GM23248 (cell line): ENCODE measurements around the gene LAG3. TPM values are rescaled to one million over a fixed set of nuclear protein-coding genes. Genes with fewer than 3 reads are reported as not detected.

Experiments
- DNase-seq: peaks from one replicate; pipeline ENCODE4 v3.0.0-alpha.2; 2015
- H2AFZ ChIP-seq: fragments of 200-600 bp; sonication (generic); 2 replicates; pipeline ENCODE4 v1.6.1; 2016; ENCODE audit warnings: antibody characterized with exemption
- H3F3A ChIP-seq: fragments of 200-600 bp; sonication (generic); 2 replicates; pipeline ENCODE4 v1.6.1; 2016; ENCODE audit warnings: mild to moderate bottlenecking, antibody characterized with exemption, mixed run types; ENCODE audit not compliant: insufficient read depth
- H3K27ac ChIP-seq: fragments of 200-600 bp; sonication (generic); 2 replicates; pipeline ENCODE4 v1.5.1; 2016; ENCODE audit warnings: mild to moderate bottlenecking
- H3K27me3 ChIP-seq: fragments of 200-600 bp; sonication (generic); replicated peaks from 2 replicates; pipeline ENCODE4 v1.6.1; 2016; ENCODE audit warnings: mild to moderate bottlenecking; ENCODE audit not compliant: insufficient read depth
- H3K36me3 ChIP-seq: fragments of 200-600 bp; sonication (generic); 2 replicates; pipeline ENCODE4 v1.6.1; 2016; ENCODE audit warnings: low read depth, mild to moderate bottlenecking
- H3K4me1 ChIP-seq: fragments of 200-600 bp; sonication (generic); 2 replicates; pipeline ENCODE4 v1.6.1; 2016; ENCODE audit warnings: mild to moderate bottlenecking; ENCODE audit not compliant: insufficient read depth
- H3K4me2 ChIP-seq: fragments of 200-600 bp; sonication (generic); one replicate; pipeline ENCODE4 v1.6.1; 2016; ENCODE audit warnings: mild to moderate bottlenecking; ENCODE audit not compliant: unreplicated experiment
- H3K4me3 ChIP-seq: fragments of 200-600 bp; sonication (generic); 2 replicates; pipeline ENCODE4 v1.5.1; 2016; ENCODE audit warnings: mild to moderate bottlenecking
- H3K79me2 ChIP-seq: fragments of 200-600 bp; sonication (generic); 2 replicates; pipeline ENCODE4 v1.6.1; 2016; ENCODE audit warnings: mild to moderate bottlenecking; ENCODE audit not compliant: insufficient read depth
- H3K9ac ChIP-seq: fragments of 200-600 bp; sonication (generic); 2 replicates; pipeline ENCODE4 v1.6.1; 2016; ENCODE audit warnings: mild to moderate bottlenecking
- H3K9me2 ChIP-seq: fragments of 200-600 bp; sonication (generic); 2 replicates; pipeline ENCODE4 v1.6.1; 2016; ENCODE audit warnings: mixed run types, mild to moderate bottlenecking, moderate library complexity; ENCODE audit not compliant: insufficient read depth
- H3K9me3 ChIP-seq: fragments of 200-600 bp; sonication (generic); one replicate; pipeline ENCODE4 v1.6.1; 2017; ENCODE audit warnings: low read depth
- H4K20me1 ChIP-seq: fragments of 200-600 bp; sonication (generic); 2 replicates; pipeline ENCODE4 v1.6.0; 2016; ENCODE audit not compliant: insufficient read depth
- EZH2 ChIP-seq: fragments of 200-600 bp; sonication (generic); IDR thresholded peaks from 2 replicates; pipeline ENCODE4 v1.6.1; 2018; ENCODE audit warnings: antibody characterized with exemption, mild to moderate bottlenecking; ENCODE audit not compliant: insufficient read depth, poor library complexity, severe bottlenecking
- EZH2phosphoT487 ChIP-seq: fragments of 200-600 bp; sonication (generic); IDR thresholded peaks from 2 replicates; pipeline ENCODE4 v1.6.1; 2018; ENCODE audit warnings: antibody characterized with exemption, moderate library complexity, mild to moderate bottlenecking, low read depth; ENCODE audit not compliant: insufficient read depth
- WGBS, 2 experiments: methylation state at CpG; one replicate each; pipeline ENCODE4 v1.1.6; 2015 to 2017; ENCODE audit warnings: low lambda C conversion rate in 2 of 2, low coverage in 1 of 2; ENCODE audit errors: missing lambda C conversion rate in 2 of 2; 5-methylcytosine and 5-hydroxymethylcytosine counted together
- in situ Hi-C: fragments of 300-500 bp; cut with MboI; formaldehyde crosslinking; loops from 2 replicates; pipeline ENCODE4 v1.15.0; 2020
- polyA plus RNA-seq: library from polyadenylated mRNA; unstranded; fragments of >200 nt; fragmentation: Nextera tagmentation; extraction: Ambion mirVana; gene quantifications from 2 replicates; pipeline ENCODE4 v1.2.1, GENCODE V29; 2016
- total RNA-seq: library from RNA; depleted of rRNA; stranded (reverse); fragments of >200 nt; shearing (Covaris generic); gene quantifications from 2 replicates; pipeline ENCODE4 v1.2.3, GENCODE V29; 2014

Gene LAG3
- total and polyA plus RNA-seq, 2 experiments from 2014 or later: 0.29 TPM; not detected in 1

DNA sequence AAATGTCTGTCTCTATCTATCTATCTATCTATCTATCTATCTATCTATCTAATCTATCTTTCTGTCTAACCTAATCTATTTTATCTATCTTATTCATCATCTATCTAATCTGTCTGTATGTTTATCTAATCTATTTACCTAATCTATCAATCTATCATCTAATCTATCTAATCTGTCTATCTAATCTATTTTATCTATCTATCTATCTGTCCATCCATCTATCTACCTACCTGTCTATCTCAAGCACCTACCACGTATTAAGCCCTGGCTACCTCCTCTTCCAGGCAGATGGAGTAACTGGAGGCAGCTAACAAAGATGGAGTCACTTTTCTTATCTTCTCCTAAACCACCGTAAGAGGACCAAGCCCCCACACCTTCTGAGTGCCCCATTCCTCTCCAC is 22.8 kb downstream of the LAG3 start:
- Histone ChIP-seq H3K9ac (no peak overlapping the region), H3K27ac (no peak overlapping the region), H3K4me3 (no peak overlapping the region), H3K36me3 (no peaks in the 10 kb centered on the region), H3K9me2 (no peaks in the 10 kb centered on the region), H3K27me3 (no peaks in the 10 kb centered on the region; the same call in 1 of the 2 replicates), H3K79me2 (no peaks in the 10 kb centered on the region), H4K20me1 (no peaks in the 10 kb centered on the region), H3F3A (no peaks in the 10 kb centered on the region; the same call in 1 of the 2 replicates), H3K9me3 (no peaks in the 10 kb centered on the region), H3K4me1 (no peaks in the 10 kb centered on the region), H3K4me2 (no peak overlapping the region), H2AFZ (no peak overlapping the region)
- DNase-seq: no peak
- in situ Hi-C loops: no loop called here
- TF ChIP-seq EZH2phosphoT487: no peak
- TF ChIP-seq EZH2: no peak
- WGBS, 2 experiments: 38 to 58% methylated on average over 2 of the region's 2 CpGs

DNA sequence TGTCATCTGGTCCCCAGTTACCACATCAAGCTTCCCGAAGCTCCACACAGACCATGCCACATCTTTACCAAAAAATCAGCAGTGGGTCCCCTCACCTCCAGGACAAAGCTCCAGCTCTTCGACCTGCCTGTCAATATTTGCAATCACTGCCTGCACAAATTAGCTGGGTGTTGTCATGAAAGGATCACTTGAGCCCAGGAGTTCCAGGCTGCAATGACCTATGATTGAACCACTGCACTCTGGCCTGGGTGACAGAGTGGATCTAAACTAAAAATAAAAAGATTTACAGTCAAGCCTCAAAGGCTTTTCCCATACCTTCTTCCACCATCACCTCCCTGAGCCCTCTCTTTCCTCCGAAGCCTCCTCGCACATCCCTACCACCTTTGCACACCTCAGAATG is 24.3 kb downstream of the LAG3 start:
- H3K9me3 ChIP-seq: no peaks in the 10 kb centered on the region
- in situ Hi-C loops: no loop called here
- H3K27ac ChIP-seq: no peak overlapping the region
- no peak overlapping the region for H2AFZ ChIP-seq
- no peak overlapping the region for H3K4me3 ChIP-seq
- H3K27me3 ChIP-seq: no peaks in the 10 kb centered on the region; the same call in 1 of the 2 replicates
- no peaks in the 10 kb centered on the region for H3K9me2 ChIP-seq
- DNase-seq: no peak
- WGBS, 2 experiments: 72 to 76% methylated on average over 4 of the region's 4 CpGs
- H3K4me1 ChIP-seq: no peaks in the 10 kb centered on the region
- H3K9ac ChIP-seq: no peak overlapping the region
- no peak overlapping the region for H3K4me2 ChIP-seq
- no peaks in the 10 kb centered on the region for H3K36me3 ChIP-seq
- H4K20me1 ChIP-seq: no peaks in the 10 kb centered on the region
- TF ChIP-seq EZH2 (no peak), EZH2phosphoT487 (no peak)
- no peaks in the 10 kb centered on the region for H3F3A ChIP-seq
- H3K79me2 ChIP-seq: no peaks in the 10 kb centered on the region

DNA sequence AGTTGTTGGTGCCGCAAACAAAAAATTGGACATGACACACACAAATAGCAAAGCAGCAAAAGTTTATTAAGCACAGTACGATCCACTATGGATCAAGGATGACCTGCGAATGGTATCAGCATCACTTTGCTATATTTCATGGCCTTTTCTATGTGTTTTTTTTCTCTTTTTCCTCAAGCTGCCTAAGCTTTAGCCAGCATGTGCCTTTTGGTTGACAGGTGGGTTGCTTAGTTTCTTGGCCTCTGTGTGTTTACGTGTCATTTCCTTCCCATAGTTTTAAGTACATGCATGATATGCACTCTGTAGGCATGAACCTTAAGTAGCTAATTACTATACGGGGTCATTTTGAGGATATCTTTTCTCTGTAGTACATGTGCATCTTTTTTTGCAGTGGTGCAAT is 26.8 kb downstream of the LAG3 start:
- Histone ChIP-seq H3K4me2 (no peak overlapping the region), H3K27me3 (no peaks in the 10 kb centered on the region), H3K4me1 (no peaks in the 10 kb centered on the region), H3K4me3 (no peak overlapping the region), H3K9ac (no peak overlapping the region), H2AFZ (no peak overlapping the region), H3K79me2 (no peaks in the 10 kb centered on the region), H3K27ac (no peak overlapping the region), H3K9me2 (no peaks in the 10 kb centered on the region), H3F3A (no peaks in the 10 kb centered on the region), H3K9me3 (no peaks in the 10 kb centered on the region), H3K36me3 (no peaks in the 10 kb centered on the region), H4K20me1 (no peaks in the 10 kb centered on the region)
- in situ Hi-C loops: no loop called here
- 66 to 67% methylated on average over 5 of the region's 5 CpGs for WGBS, 2 experiments
- no peak for DNase-seq
- TF ChIP-seq EZH2: no peak
- TF ChIP-seq EZH2phosphoT487: no peak

DNA sequence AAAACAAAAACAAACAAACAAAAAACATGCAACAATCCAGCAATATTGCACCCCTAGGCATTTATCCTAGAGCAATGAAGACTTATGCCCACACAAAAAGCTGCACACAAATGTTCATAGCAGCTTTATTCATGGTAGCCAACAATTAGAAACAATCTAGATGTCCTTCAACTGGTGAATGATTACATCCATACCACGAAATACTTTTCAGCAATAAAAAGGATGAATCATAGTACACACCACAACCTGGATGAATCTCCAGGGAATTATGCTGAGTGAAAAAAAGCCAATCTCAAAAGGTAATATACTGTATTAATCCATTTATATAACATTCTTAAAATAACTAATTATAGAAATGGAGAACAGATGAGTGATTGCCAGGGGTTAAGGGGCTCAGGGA is 34.9 kb downstream of the LAG3 start:
- no peak overlapping the region for H3K4me2 ChIP-seq
- TF ChIP-seq EZH2phosphoT487 (no peak), EZH2 (no peak)
- no peaks in the 10 kb centered on the region for H3K79me2 ChIP-seq
- no peaks in the 10 kb centered on the region for H3K9me2 ChIP-seq
- no peak overlapping the region for H2AFZ ChIP-seq
- no peaks in the 10 kb centered on the region for H3K27me3 ChIP-seq
- WGBS, 2 experiments: 19 to 24% methylated on average over 1 of the region's 1 CpG
- no peak overlapping the region for H3K27ac ChIP-seq
- H3K9ac ChIP-seq: no peak overlapping the region
- DNase-seq: no peak
- H3K4me3 ChIP-seq: no peak overlapping the region
- in situ Hi-C loops: no loop called here
- no peaks in the 10 kb centered on the region for H4K20me1 ChIP-seq
- no peaks in the 10 kb centered on the region for H3K9me3 ChIP-seq
- H3K36me3 ChIP-seq: no peaks in the 10 kb centered on the region
- H3F3A ChIP-seq: no peaks in the 10 kb centered on the region
- no peaks in the 10 kb centered on the region for H3K4me1 ChIP-seq

DNA sequence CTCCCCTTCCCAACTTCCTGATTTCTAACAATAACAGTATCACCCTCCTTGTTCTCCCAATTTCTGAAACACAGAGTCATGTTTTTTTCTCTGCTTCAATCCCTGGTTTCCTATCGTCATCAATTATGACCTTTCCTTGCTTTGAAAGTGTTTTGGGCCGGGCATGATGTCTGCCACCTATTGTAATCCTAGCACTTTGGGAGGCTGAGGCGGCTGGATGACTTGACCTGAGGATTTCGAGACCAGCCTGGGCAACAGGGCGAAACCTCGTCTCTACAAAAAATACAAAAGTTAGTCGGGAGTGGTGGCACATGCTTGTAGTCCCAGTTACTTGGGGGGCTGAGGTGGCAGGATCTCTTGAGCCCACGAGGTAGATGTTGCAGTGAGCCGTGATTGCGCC is 36.7 kb downstream of the LAG3 start:
- Histone ChIP-seq H3K9ac (no peak overlapping the region), H3K9me3 (no peaks in the 10 kb centered on the region), H3K4me1 (no peaks in the 10 kb centered on the region), H3K4me3 (no peak overlapping the region), H4K20me1 (no peaks in the 10 kb centered on the region), H3K79me2 (no peaks in the 10 kb centered on the region), H3F3A (no peaks in the 10 kb centered on the region), H3K36me3 (no peaks in the 10 kb centered on the region), H2AFZ (no peak overlapping the region), H3K27me3 (0 out of 2 replicates have a peak, but pooled peaks cover 9% of the 10 kb centered on the region), H3K4me2 (no peak overlapping the region), H3K9me2 (no peaks in the 10 kb centered on the region), H3K27ac (no peak overlapping the region)
- 53% methylated on average over 10 of the region's 10 CpGs for WGBS, 2 experiments
- TF ChIP-seq EZH2phosphoT487: no peak
- no peak for TF ChIP-seq EZH2
- DNase-seq: no peak
- in situ Hi-C loops: no loop called here
